Activated CD8-positive, alpha-beta memory T cell treated with anti-CD3 and anti-CD28 coated beads, Interleukin-2, amount 50 U/mL, for 1 hour (primary cell): ENCODE results near the gene PDIA6.

Experiments
- DNase-seq: peaks from one replicate; pipeline ENCODE4 v3.0.0-alpha.2; 2020; ENCODE audit errors: extremely low read depth

PDIA6 gene

GRCh38 chr2:10764096-10764785 is 48.3 kb downstream of the PDIA6 start:
- no peak for DNase-seq

- DNase-seq: no peak
Observed at GRCh38 chr2:10763461-10763800, 49.2 kb downstream of the PDIA6 start.

DNA sequence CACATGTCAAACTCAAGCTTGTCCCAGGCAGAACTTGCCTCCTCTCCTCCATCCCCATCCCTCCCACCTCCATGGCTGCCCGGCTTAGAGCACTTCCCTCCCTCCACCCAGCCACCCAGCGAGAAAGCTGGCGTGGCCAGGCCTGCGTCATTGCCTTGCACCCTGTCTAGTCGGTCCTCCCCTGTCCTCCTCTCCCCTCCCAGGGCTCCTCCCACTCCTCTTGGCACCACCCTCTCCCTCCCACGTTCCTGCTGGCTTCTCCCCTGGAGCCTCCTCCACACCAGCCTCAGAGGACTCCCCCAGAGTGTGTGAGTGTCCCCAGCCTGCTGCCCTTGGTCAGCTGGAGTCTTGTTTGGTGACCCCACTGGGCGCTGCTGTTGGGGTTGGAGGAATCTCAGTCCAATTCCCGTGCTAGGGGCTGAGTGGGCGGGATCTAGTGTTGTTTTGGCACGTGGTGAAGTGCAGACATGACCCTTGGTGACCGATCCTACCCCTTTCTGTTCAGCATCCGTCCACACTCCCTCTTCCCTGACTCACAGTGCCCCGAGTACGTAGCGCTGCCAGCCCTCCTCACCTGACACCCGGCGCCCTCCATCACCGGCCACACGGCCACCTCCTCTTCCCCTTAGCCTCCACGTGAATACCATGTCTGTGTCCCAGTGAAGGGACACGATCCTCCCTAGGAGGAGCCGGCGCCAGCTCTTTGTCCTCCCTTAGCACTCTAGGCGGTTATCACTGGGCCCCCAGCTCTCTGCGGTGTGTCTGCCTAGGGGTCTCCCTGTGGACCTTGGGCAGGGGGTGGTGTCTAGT is 49.7 kb downstream of the PDIA6 start:
- no peak for DNase-seq

DNA sequence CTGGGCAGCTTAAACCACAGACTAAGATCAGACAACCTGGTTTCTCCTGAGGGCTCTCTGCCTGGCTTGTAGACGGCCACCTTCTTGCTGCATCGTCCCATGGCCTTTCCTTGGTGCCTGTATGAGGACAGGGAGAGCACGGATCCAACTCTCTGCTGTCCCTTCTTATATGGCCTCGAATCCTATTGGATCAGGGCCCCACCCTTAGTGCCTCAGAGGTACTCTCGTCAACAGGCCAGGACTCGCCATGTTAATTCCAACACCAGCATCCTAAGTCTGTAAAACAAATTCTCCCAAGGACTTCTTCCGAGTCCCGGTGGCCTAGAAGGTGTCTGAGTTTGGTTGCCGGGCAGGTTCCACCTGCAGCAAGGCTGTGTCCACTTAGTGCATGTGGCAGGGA is 51.0 kb downstream of the PDIA6 start:
- no peak for DNase-seq

DNA sequence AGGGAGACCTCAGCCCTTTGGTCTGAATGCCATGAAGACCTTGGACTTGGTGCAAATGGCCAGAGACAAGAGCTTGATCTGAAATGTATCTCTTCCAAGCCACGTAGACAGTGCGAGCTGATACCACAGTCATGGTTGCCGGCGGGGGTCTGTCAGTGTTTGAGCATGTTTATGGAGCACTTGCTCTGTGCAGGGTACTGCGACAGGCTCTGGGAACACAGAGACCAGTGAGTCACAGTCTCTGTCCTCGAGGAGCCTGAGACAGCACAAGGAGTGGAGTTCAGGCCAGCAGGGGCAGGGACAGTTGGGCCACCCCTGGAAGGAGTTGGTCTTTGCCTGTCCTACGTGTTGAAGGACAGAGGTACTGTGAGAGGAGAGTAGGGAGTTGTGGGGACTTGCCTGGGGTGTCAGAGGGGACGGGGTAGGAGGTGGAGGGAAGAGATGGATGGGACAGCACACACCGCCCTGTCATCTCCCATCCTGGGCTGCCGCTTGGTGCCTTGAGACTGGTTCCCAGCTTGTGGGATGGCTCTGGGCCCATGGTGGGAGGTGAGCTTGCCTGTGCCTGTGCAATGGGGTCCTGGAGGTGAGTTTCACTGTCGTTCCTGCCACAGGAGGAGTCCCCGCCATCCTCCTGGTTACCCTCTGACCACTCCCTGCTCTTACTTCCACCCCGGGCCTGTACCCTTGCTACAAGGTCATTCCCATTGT is 51.6 kb downstream of the PDIA6 start:
- no peak for DNase-seq

GRCh38 chr2:10759151-10759714 is 53.4 kb downstream of the PDIA6 start:
- DNase-seq: no peak

GRCh38 chr2:10757814-10758286 is 54.7 kb downstream of the PDIA6 start:
- DNase-seq: no peak

- no peak for DNase-seq
Observed at GRCh38 chr2:10755621-10756020, 57.0 kb downstream of the PDIA6 start.

DNA sequence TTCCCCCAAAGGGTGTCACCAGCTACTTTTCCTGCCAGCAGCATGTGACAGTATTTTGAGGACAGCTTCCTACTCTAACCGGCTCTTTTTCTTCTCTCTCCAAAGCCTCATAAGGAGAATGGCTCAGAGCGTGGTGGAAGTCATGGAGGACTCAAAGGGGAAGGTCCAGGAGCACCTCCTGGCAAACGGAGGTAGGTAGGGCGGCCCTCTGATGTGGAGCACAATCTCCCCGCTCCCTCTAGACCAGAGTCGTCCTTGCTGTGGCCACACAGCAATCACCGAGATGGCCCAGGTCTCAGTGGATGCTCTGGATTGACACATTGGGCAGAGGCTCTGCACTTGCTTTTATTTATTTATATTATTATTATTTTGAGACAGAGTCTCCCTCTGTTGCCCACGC is 58.7 kb downstream of the PDIA6 start:
- DNase-seq: no peak

GRCh38 chr2:10753156-10753555 is 59.4 kb downstream of the PDIA6 start:
- no peak for DNase-seq

DNA sequence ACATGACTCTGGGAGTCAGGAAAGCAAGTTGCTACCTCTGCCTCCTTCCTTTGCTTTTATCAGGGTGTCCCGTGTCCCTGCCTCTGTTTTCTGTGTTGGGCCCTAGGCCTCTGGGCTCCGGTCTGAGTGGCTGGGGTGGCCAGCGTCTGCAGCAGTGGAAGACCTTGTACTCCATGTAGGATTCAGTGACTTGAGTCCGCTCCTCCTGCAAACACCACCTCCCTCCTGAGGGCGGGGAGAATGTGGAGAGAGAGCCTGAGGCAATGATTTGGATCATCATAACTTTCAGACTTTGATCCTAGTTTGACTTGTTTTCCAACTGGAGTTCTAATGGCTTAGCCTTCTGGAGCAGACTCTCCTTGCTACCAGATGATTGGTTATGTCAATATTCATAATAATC is 60.3 kb downstream of the PDIA6 start:
- no peak for DNase-seq

DNA sequence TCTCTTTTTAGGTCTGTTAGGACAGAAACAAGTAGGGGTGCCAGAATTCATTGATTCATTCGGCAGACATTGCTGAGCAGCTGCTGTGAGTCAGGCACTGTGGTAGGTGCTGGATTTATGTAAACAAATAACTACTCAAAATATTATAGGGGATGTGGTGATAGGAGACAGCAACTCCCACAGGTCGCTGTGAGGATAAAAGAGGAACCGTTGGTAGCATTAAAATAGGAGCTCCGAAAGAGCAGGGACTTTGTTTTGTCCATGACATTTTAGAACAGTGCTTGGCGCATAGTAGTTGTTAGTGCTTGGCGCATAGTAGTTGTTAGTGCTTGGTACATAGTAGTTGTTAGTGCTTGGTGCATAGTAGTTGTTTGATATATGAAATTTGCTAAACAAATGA is 62.0 kb downstream of the PDIA6 start:
- DNase-seq: no peak

- no peak for DNase-seq
Observed at GRCh38 chr2:10742666-10743065, 69.9 kb downstream of the PDIA6 start.

GRCh38 chr2:10741139-10741538 is 71.4 kb downstream of the PDIA6 start:
- no peak for DNase-seq

- DNase-seq: no peak
Observed at GRCh38 chr2:10740226-10740625, 72.4 kb downstream of the PDIA6 start.

- no peak for DNase-seq
Observed at GRCh38 chr2:10738192-10738591, 74.4 kb downstream of the PDIA6 start.

GRCh38 chr2:10733980-10734379 is 78.6 kb downstream of the PDIA6 start:
- no peak for DNase-seq

DNA sequence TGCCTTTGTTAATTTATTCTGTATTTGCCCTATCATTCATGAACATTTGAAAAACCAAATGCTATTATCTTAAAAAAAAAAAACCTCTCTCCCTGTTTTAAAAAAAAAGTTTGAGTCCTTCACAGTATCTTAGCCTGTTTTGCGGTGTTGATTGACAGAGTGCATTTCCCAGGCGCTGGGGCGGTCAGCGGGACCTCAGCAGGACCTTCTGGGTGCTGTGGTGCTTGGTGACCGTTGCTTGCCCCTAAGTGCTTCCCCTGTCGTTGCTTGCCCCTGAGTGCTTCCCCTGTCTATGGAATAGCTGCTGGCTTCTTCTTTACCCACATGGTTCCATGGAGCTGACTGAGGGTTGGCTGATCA is 79.0 kb downstream of the PDIA6 start:
- no peak for DNase-seq
